AG10803 (cell line): ENCODE results near the gene ARID1A.
"Not testable (repeated sequence)": the region's sequence is repeated elsewhere in the genome, so short reads cannot be mapped to it uniquely, and the experiment has no call there.

ENCODE experiments used
- DNase-seq: peaks from one replicate; pipeline ENCODE4 v3.0.0; 2010; ENCODE audit warnings: low read depth
- H3K4me3 ChIP-seq: 2 replicates; pipeline ENCODE4 v1.5.1; 2011; ENCODE audit warnings: mild to moderate bottlenecking, low read length, control low read depth
- TF ChIP-seq, protein P1 (sequence below): conservative IDR thresholded peaks from 2 replicates; pipeline ENCODE4 v1.5.1; 2011; ENCODE audit warnings: mild to moderate bottlenecking, low read length, control low read depth, inconsistent platforms

The ARID1A gene

GRCh38 chr1:26723013-26723991 lies 27.5 kb downstream of the ARID1A start:
- TF ChIP-seq, protein P1, sequence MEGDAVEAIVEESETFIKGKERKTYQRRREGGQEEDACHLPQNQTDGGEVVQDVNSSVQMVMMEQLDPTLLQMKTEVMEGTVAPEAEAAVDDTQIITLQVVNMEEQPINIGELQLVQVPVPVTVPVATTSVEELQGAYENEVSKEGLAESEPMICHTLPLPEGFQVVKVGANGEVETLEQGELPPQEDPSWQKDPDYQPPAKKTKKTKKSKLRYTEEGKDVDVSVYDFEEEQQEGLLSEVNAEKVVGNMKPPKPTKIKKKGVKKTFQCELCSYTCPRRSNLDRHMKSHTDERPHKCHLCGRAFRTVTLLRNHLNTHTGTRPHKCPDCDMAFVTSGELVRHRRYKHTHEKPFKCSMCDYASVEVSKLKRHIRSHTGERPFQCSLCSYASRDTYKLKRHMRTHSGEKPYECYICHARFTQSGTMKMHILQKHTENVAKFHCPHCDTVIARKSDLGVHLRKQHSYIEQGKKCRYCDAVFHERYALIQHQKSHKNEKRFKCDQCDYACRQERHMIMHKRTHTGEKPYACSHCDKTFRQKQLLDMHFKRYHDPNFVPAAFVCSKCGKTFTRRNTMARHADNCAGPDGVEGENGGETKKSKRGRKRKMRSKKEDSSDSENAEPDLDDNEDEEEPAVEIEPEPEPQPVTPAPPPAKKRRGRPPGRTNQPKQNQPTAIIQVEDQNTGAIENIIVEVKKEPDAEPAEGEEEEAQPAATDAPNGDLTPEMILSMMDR = no peak
- no peak overlapping the region for H3K4me3 ChIP-seq
- peak; percentile 100 for DNase-seq

DNA sequence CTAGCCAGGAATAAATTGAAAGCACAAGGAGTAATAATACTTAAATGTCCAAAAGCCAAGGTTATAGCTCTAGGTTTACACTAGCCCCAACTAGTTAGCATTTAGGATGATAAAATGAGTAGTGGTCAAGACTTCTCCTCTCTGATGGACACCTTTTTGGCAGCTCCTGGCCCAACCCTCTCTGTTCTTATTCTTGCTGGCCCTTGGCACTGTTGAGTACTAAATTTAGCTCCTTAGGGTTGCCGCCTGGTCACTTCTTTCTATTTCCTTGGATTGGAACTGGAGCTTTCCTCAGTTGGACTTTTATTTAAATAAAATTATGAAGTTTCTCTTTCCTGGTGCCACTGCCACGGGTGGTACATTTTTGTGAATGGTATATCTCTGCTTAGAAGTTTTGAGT lies 28.3 kb downstream of the ARID1A start:
- TF ChIP-seq, protein P1 = no peak
- DNase-seq = no peak
- no peak overlapping the region for H3K4me3 ChIP-seq

DNA sequence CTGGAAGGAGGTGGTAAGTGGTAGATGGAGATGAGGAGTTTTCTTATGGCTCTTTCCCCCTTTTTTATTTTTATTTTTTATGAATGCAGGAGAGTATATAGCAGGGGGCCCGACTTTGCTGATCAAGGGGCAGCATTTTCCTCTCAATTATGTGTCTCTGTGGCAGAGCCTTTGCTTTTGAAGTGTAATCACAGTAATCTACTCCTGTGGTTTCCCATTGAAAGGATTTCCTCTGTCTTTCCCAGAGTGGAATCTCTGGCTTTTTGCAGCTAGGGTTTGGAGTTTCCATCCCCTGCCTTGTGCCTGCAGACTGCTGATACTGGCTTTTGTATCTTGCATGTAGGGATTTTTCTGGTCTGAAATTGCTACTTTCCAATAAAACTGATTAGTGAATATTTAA lies 29.1 kb downstream of the ARID1A start:
- no peak overlapping the region for H3K4me3 ChIP-seq
- TF ChIP-seq, protein P1 = no peak

DNA sequence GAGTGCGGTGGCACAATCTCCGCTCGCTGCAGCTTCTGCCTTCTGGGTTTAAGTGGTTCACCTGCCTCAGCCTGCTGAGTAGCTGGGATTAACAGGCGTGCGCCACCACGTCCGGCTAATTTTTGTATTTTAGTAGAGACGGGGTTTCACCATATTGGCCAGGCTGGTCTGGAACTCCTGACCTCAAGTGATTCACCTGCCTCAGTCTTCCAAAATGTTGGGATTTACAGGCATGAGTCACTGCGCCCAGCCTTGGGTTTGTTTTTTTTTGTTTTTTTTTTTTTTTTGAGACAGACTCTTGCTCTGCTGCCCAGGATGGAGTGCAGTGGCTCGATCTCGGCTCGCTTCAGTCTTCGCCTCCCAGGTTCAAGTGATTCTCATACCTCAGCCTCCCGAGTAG lies 30.1 kb downstream of the ARID1A start:
- DNase-seq = not testable (repeated sequence)

More for the DNA sequence above, 29.1 kb downstream of the ARID1A start:
- no peak for DNase-seq

GRCh38 chr1:26726784-26727183 lies 31.0 kb downstream of the ARID1A start:
- peak; percentile 29 for DNase-seq
- H3K4me3 ChIP-seq = no peak overlapping the region
- TF ChIP-seq, protein P1 = no peak

More for the DNA sequence above, 30.1 kb downstream of the ARID1A start:
- H3K4me3 ChIP-seq = not testable (repeated sequence)

- TF ChIP-seq, protein P1 = no peak
- DNase-seq = no peak
- H3K4me3 ChIP-seq = no peak overlapping the region
These were observed 31.7 kb downstream of the ARID1A start for GRCh38 chr1:26727476-26727875.

DNA sequence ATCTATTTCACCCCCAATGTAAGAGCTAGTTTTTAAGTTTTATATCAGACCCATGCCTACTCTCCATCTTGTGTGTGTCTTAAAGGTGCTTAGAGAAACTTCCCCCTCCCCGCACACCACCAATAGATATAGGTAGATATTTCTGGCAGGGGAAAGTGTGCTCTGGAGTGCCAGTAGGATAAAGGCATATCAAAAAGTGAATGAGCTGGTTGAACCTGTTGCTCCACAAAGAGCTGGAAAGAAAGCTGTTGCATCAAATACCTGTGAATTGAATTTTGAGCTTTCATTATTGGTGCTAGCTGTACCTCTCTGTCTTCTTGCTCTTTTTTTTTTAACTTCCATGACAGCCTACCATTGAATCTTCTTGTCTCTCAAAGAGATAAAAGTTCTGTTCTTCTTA lies 32.8 kb downstream of the ARID1A start:
- no peak for DNase-seq
- no peak overlapping the region for H3K4me3 ChIP-seq
- TF ChIP-seq, protein P1 = no peak
